Stimulated activated effector memory CD8-positive, alpha-beta T cell treated with anti-CD3 and anti-CD28 coated beads, Interleukin-12 subunit alpha, Interleukin-12 subunit beta, amount 100 ng/mL, for 72 hours (primary cell): ENCODE measurements around the gene KCNH8.

Experiments
- ATAC-seq: fragments of 150-1000 bp; cut with Tn5 transposase; 2 replicates; pipeline ENCODE4 v1.10.0; 2021
- DNase-seq, 2 donors: peaks; one replicate each; pipeline ENCODE4 v3.0.0; 2021 to 2022; ENCODE audit warnings: low spot score in 2 of 2
- H3K27ac Mint-ChIP-seq: one replicate; pipeline ENCODE4 v1.8.0; 2022; ENCODE audit warnings: mild to moderate bottlenecking, mixed read lengths
- H3K36me3 Mint-ChIP-seq: one replicate; pipeline ENCODE4 v1.8.0; 2022; ENCODE audit warnings: mild to moderate bottlenecking, mixed read lengths
- H3K4me1 Mint-ChIP-seq: one replicate; pipeline ENCODE4 v1.8.0; 2022; ENCODE audit warnings: mixed read lengths
- H3K4me3 Mint-ChIP-seq: one replicate; pipeline ENCODE4 v1.8.0; 2022; ENCODE audit warnings: mild to moderate bottlenecking, mixed read lengths
- H3K9me3 Mint-ChIP-seq: one replicate; pipeline ENCODE4 v1.8.0; 2022; ENCODE audit warnings: mixed read lengths

Gene KCNH8

GRCh38 chr3:19348500-19348899 is 200.2 kb downstream of the KCNH8 start:
- H3K4me1 Mint-ChIP-seq = no peaks in the 10 kb centered on the region
- DNase-seq (no peak), ATAC-seq (no peak)
- no peaks in the 10 kb centered on the region for H3K9me3 Mint-ChIP-seq
- H3K36me3 Mint-ChIP-seq = no peaks in the 10 kb centered on the region
- no peak overlapping the region for H3K27ac Mint-ChIP-seq
- H3K4me3 Mint-ChIP-seq = no peak overlapping the region

- Mint-ChIP-seq H3K36me3 (no peaks in the 10 kb centered on the region), H3K4me3 (no peak overlapping the region), H3K4me1 (no peaks in the 10 kb centered on the region), H3K27ac (no peak overlapping the region), H3K9me3 (no peaks in the 10 kb centered on the region)
- ATAC-seq (no peak), DNase-seq (no peak)
These were observed 200.7 kb downstream of the KCNH8 start for GRCh38 chr3:19348941-19349564.

DNA sequence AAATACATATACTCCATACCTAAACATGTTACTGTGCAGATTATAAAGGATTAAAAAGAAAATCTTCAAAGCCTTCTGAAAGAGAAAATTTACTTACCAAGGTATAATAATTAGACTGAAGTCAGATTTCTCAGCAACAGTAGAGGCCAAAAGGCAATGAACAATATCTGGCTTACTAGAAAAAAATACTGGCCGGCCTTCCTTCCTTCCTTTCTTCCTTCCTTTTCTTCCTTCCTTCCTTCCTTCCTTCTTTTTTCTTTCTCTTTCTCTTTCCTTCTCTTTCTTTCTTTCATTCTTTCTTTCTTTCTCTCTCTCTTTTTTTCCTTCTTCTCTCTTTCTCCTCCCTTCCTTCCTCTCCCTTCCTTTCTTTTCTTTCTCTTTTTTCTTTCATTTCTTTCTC is 209.6 kb downstream of the KCNH8 start:
- no peak overlapping the region for H3K27ac Mint-ChIP-seq
- no peaks in the 10 kb centered on the region for H3K4me1 Mint-ChIP-seq
- H3K4me3 Mint-ChIP-seq = no peak overlapping the region
- peaks cover 6% of the 10 kb centered on the region for H3K9me3 Mint-ChIP-seq
- no peaks in the 10 kb centered on the region for H3K36me3 Mint-ChIP-seq
- DNase-seq (no peak), ATAC-seq (no peak)

- ATAC-seq (no peak), DNase-seq (no peak)
- no peak overlapping the region for H3K4me3 Mint-ChIP-seq
- H3K4me1 Mint-ChIP-seq = no peaks in the 10 kb centered on the region
- no peaks in the 10 kb centered on the region for H3K36me3 Mint-ChIP-seq
- peaks cover 8% of the 10 kb centered on the region for H3K9me3 Mint-ChIP-seq
- no peak overlapping the region for H3K27ac Mint-ChIP-seq
These were observed 214.8 kb downstream of the KCNH8 start for GRCh38 chr3:19363071-19363470.

GRCh38 chr3:19364148-19364547 is 215.8 kb downstream of the KCNH8 start:
- DNase-seq (no peak), ATAC-seq (no peak)
- Mint-ChIP-seq H3K27ac (no peak overlapping the region), H3K36me3 (no peaks in the 10 kb centered on the region), H3K9me3 (peaks cover 3% of the 10 kb centered on the region), H3K4me3 (no peak overlapping the region), H3K4me1 (no peaks in the 10 kb centered on the region)

- DNase-seq (no peak), ATAC-seq (no peak)
- Mint-ChIP-seq H3K36me3 (no peaks in the 10 kb centered on the region), H3K4me3 (no peak overlapping the region), H3K4me1 (no peaks in the 10 kb centered on the region), H3K9me3 (peaks cover 12% of the 10 kb centered on the region), H3K27ac (no peak overlapping the region)
These were observed 217.2 kb downstream of the KCNH8 start for GRCh38 chr3:19365471-19365870.

- H3K4me1 Mint-ChIP-seq = no peaks in the 10 kb centered on the region
- DNase-seq (no peak), ATAC-seq (no peak)
- no peak overlapping the region for H3K27ac Mint-ChIP-seq
- H3K9me3 Mint-ChIP-seq = no peaks in the 10 kb centered on the region
- H3K4me3 Mint-ChIP-seq = no peak overlapping the region
- no peaks in the 10 kb centered on the region for H3K36me3 Mint-ChIP-seq
These were observed 236.6 kb downstream of the KCNH8 start for GRCh38 chr3:19384868-19385267.

DNA sequence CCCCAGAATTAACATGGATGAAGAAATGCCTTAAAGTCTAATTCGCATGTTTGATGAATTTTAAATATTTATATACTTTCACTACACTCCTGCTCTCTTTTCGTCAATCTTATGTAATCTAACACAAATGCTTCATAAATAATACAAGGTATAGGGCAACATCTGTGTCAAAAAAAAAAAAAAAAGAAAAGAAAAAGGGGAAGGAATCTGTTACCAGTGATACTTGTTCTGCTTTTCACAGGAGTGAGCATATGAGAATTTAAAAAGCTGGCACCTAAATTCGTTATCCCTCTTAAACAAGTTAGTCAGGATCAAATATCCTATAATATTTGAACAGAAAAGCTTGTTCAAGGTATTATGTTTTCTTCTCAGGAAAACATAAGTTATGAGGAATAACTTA is 243.8 kb downstream of the KCNH8 start:
- H3K4me3 Mint-ChIP-seq = no peak overlapping the region
- H3K4me1 Mint-ChIP-seq = no peaks in the 10 kb centered on the region
- H3K9me3 Mint-ChIP-seq = peaks cover 4% of the 10 kb centered on the region
- H3K36me3 Mint-ChIP-seq = no peaks in the 10 kb centered on the region
- no peak overlapping the region for H3K27ac Mint-ChIP-seq
- DNase-seq (no peak), ATAC-seq (no peak)

- Mint-ChIP-seq H3K4me3 (no peak overlapping the region), H3K36me3 (no peaks in the 10 kb centered on the region), H3K4me1 (no peaks in the 10 kb centered on the region), H3K27ac (no peak overlapping the region), H3K9me3 (peaks cover 4% of the 10 kb centered on the region)
- ATAC-seq (no peak), DNase-seq (no peak)
These were observed 246.6 kb downstream of the KCNH8 start for GRCh38 chr3:19394946-19395345.

DNA sequence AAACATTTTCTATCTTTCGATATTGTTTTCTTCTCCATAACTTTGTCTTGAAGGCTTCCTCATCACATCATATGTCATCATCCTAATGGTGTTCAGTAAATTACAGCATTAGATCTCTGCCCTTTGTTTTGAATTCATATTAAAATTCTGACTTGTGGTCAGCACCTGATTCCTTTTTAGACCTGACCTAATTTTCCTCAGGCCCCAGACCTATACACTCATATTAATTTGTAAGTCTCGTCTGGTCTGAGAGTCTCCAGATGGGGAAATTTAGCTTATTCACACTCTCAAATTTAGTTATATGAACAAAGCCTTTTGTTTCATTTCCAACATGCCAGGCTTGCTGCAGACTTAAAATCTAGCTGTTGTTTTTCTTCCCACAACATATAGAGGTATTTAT is 248.4 kb downstream of the KCNH8 start:
- no peak for ATAC-seq
- DNase-seq = no peak
- no peak overlapping the region for H3K27ac Mint-ChIP-seq
- H3K4me1 Mint-ChIP-seq = no peaks in the 10 kb centered on the region
- no peaks in the 10 kb centered on the region for H3K36me3 Mint-ChIP-seq
- no peaks in the 10 kb centered on the region for H3K9me3 Mint-ChIP-seq
- no peak overlapping the region for H3K4me3 Mint-ChIP-seq

DNA sequence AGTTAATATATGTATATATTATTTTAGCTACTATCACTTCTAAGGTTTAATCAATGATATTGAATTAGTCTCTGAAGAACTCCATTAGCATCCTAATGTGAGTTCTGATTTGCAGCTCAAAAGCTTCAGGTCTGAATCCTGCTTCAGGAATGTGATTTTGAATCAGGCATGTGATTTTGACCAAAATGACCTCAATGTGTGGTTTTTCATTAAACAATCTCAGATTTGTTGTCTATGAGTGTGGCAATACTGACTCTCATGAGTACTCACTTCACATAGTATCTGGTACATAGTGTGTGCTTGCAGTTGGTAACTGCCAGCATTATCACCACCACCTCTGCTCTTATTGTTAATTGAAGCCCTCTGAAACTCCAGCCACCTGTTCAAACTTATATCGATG is 251.0 kb downstream of the KCNH8 start:
- DNase-seq (no peak), ATAC-seq (no peak)
- H3K4me3 Mint-ChIP-seq = no peak overlapping the region
- no peaks in the 10 kb centered on the region for H3K36me3 Mint-ChIP-seq
- H3K4me1 Mint-ChIP-seq = no peaks in the 10 kb centered on the region
- no peak overlapping the region for H3K27ac Mint-ChIP-seq
- no peaks in the 10 kb centered on the region for H3K9me3 Mint-ChIP-seq

- no peaks in the 10 kb centered on the region for H3K36me3 Mint-ChIP-seq
- H3K4me1 Mint-ChIP-seq = no peaks in the 10 kb centered on the region
- no peak overlapping the region for H3K27ac Mint-ChIP-seq
- no peak overlapping the region for H3K4me3 Mint-ChIP-seq
- H3K9me3 Mint-ChIP-seq = no peaks in the 10 kb centered on the region
- DNase-seq = no peak
- ATAC-seq = no peak
These were observed 251.5 kb downstream of the KCNH8 start for GRCh38 chr3:19399836-19400235.

- DNase-seq (no peak), ATAC-seq (no peak)
- H3K4me1 Mint-ChIP-seq = no peaks in the 10 kb centered on the region
- peaks cover 8% of the 10 kb centered on the region for H3K9me3 Mint-ChIP-seq
- no peak overlapping the region for H3K4me3 Mint-ChIP-seq
- H3K36me3 Mint-ChIP-seq = no peaks in the 10 kb centered on the region
- no peak overlapping the region for H3K27ac Mint-ChIP-seq
These were observed 271.8 kb downstream of the KCNH8 start for GRCh38 chr3:19420159-19420558.

DNA sequence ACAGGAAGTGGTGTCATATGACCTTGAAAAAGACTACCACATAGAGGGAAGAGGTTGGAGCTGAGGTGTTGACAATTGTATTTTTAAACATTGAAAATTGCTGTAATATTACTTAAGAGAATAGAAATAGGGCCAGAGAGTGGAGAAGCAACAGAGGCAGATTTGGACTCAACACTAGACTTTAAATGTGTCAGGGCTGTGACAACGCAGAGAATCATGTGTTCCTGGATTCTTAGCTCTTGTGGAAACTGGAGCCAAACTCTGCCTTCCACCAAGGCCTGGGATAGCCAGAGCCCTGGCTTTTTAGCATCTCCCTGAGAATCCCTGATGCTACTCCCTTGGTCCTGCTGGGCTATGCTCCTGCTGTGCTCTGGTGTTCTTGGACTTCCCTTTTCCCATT is 277.5 kb downstream of the KCNH8 start:
- ATAC-seq = no peak
- no peak for DNase-seq
- Mint-ChIP-seq H3K27ac (no peak overlapping the region), H3K4me1 (no peaks in the 10 kb centered on the region), H3K4me3 (no peak overlapping the region), H3K36me3 (no peaks in the 10 kb centered on the region), H3K9me3 (peaks cover 9% of the 10 kb centered on the region)

DNA sequence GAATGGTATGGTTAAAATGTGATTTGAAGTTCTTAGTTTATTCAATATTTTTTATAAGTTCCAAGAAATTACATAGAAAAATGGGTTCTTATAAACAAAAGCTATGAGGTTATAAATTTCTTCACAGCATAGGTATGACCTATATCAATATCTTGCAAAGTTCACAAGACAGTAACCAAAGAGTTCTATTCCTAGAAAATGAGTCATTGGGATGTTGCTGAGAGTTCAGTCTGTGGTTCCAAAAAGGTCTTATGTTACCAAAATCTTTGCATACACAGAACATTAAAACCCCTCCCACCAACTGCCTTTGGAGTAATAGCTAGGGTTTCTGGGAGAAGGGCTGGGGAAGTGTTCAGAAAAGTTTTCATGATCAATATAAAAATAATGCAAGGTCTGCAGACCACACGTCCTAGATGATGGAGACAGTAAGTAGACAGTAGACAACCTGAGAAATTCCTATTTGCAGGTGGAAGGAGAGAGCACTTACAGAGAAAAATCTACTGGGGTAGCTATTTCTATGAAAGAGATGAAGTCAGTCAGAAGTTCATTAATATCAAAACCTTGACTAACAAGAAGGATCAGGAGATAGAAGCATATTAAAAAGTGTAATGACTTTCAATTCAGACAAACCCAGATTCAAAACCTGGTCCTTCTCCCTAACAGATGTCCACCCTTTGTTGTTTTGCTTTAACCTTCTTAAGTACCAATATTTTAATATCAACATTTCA is 279.3 kb downstream of the KCNH8 start:
- Mint-ChIP-seq H3K4me1 (no peaks in the 10 kb centered on the region), H3K36me3 (no peaks in the 10 kb centered on the region), H3K9me3 (peaks cover 12% of the 10 kb centered on the region), H3K4me3 (no peak overlapping the region), H3K27ac (no peak overlapping the region)
- DNase-seq (no peak), ATAC-seq (no peak)

DNA sequence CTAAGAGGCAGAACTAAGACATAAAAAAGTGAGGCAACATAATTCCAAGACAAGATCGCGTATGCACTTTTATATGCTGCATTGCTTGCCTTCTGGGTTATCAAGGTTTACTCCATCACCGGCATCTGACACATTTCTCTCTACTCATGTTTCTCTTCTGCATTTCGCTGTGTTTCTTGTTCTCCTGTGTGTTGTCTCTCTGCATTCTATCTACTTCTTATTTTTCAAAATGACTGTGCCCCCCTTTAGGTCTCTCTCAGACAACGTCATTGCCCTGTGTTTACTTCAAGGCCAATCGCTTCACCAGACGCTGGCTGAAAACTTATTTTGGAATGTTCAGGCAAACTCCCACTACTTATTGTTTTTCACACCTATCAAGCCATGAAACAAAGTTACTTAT is 280.4 kb downstream of the KCNH8 start:
- no peak overlapping the region for H3K4me3 Mint-ChIP-seq
- H3K9me3 Mint-ChIP-seq = peaks cover 12% of the 10 kb centered on the region
- no peaks in the 10 kb centered on the region for H3K4me1 Mint-ChIP-seq
- ATAC-seq (no peak), DNase-seq (no peak)
- no peak overlapping the region for H3K27ac Mint-ChIP-seq
- no peaks in the 10 kb centered on the region for H3K36me3 Mint-ChIP-seq
